IMR-90 (cell line): ENCODE results near the gene PPP1R14C.

Source experiments
- CEBPB ChIP-seq: IDR thresholded peaks from 2 replicates; pipeline ENCODE4 v1.6.1; 2012; ENCODE audit warnings: low read depth, low read length, improper control_type of control experiment
- CTCF ChIP-seq: conservative IDR thresholded peaks from 2 replicates; pipeline ENCODE4 v1.5.1; 2012; ENCODE audit warnings: mild to moderate bottlenecking, low read depth, low read length, improper control_type of control experiment
- MAFK ChIP-seq: IDR thresholded peaks from 2 replicates; pipeline ENCODE4 v1.6.1; 2012; ENCODE audit warnings: low read depth, low read length, improper control_type of control experiment
- NFE2L2 ChIP-seq: fragments of 150-350 bp; IDR thresholded peaks from 2 replicates; pipeline ENCODE4 v1.6.1; 2016; ENCODE audit warnings: low read depth, mild to moderate bottlenecking, low read length
- POLR2A ChIP-seq: IDR thresholded peaks from 2 replicates; pipeline ENCODE4 v1.6.1; 2012; ENCODE audit warnings: mild to moderate bottlenecking, low read depth, low read length
- RFX5 ChIP-seq: IDR thresholded peaks from 2 replicates; pipeline ENCODE4 v1.8.0; 2012; ENCODE audit warnings: low read depth, mild to moderate bottlenecking, low read length, moderate library complexity
- SMC3 ChIP-seq: fragments of 150-350 bp; IDR thresholded peaks from 2 replicates; pipeline ENCODE4 v1.6.1; 2016; ENCODE audit warnings: low read depth, mild to moderate bottlenecking, antibody characterized with exemption, low read length, moderate library complexity
- USF2 ChIP-seq: fragments of 150-350 bp; IDR thresholded peaks from 2 replicates; pipeline ENCODE4 v1.6.1; 2017; ENCODE audit warnings: mild to moderate bottlenecking, antibody characterized with exemption, low read length, low read depth

- TF ChIP-seq CTCF = no peak
- TF ChIP-seq CEBPB = no peak
- no peak for TF ChIP-seq POLR2A
- TF ChIP-seq SMC3 = no peak
- TF ChIP-seq NFE2L2 = no peak
- TF ChIP-seq MAFK = no peak
- TF ChIP-seq USF2 = no peak
- TF ChIP-seq RFX5 = no peak
Observed at GRCh38 chr6:150140236-150140969, 2.4 kb upstream of the PPP1R14C start.
